Thyroid gland (tissue), 4 donors: ENCODE measurements around the gene TLR3. TPM values are rescaled to one million over a fixed set of nuclear protein-coding genes. Genes with fewer than 3 reads are reported as not detected.
A peak's percentile ranks its signal among the peaks of the same experiment; 100 is the strongest.

Experiments used
- DNase-seq, 2 donors: peaks; one replicate each; pipeline ENCODE4 v3.0.0-alpha.2; 2019
- H3K27ac ChIP-seq, 3 donors: fragments of 200-600 bp; sonication (generic); 1 replicate in 2 of 3; 2 replicates in 1 of 3; pipeline ENCODE4 v1.5.1; 2016 to 2019; ENCODE audit warnings: mild to moderate bottlenecking in 1 of 3, moderate library complexity in 1 of 3
- H3K27me3 ChIP-seq: fragments of 200-600 bp; sonication (generic); one replicate; pipeline ENCODE4 v1.5.1; 2019
- H3K36me3 ChIP-seq, 2 donors: fragments of 200-600 bp; sonication (generic); one replicate each; pipeline ENCODE4 v1.5.1; 2016 to 2019
- H3K4me1 ChIP-seq, 2 donors: fragments of 200-600 bp; sonication (generic); one replicate each; pipeline ENCODE4 v1.5.1; 2017 to 2019
- H3K4me3 ChIP-seq, 3 donors: fragments of 200-600 bp; sonication (generic); replicated peaks in 1 of 3; 1 replicate in 2 of 3; 2 replicates in 1 of 3; pipeline ENCODE4 v1.5.1; 2016; ENCODE audit warnings: mild to moderate bottlenecking in 1 of 3
- H3K9me3 ChIP-seq: fragments of 200-600 bp; sonication (generic); one replicate; pipeline ENCODE4 v1.5.1; 2017
- POLR2A ChIP-seq, 2 donors: fragments of 450-650 bp; IDR thresholded peaks; one replicate each; pipeline ENCODE4 v1.6.1; 2017; ENCODE audit warnings: antibody characterized with exemption in 2 of 2, mild to moderate bottlenecking in 2 of 2, moderate library complexity in 1 of 2
- WGBS, 2 donors: methylation state at CpG; one replicate each; pipeline ENCODE4 v1.1.5; 2017; 5-methylcytosine and 5-hydroxymethylcytosine counted together
- intact Hi-C: fragments of 100-400 bp; cut with DNase I; formaldehyde crosslinking; loops from one replicate; pipeline ENCODE4 v1.15.1; 2023
- total RNA-seq, 4 donors: library from RNA; depleted of rRNA; stranded (reverse); fragments of >200 nt; gene quantifications; one replicate each; pipeline ENCODE4 v1.2.3, GENCODE V29; 2016
- TF ChIP-seq, protein P1 (sequence below), 6 experiments: fragments of 200-600 bp in 3 of 6; fragments of 450-650 bp in 3 of 6; sonication (generic) in 3 of 6; IDR thresholded peaks; one replicate each; pipeline ENCODE4 v1.5.1; 2016 to 2019; ENCODE audit warnings: antibody characterized with exemption in 6 of 6, mild to moderate bottlenecking in 2 of 6, inconsistent platforms in 1 of 6, moderate library complexity in 1 of 6

Gene TLR3
- total RNA-seq, 4 donors from 2014 or later, result 6.5 to 13.1 (median 10.0) TPM

DNA sequence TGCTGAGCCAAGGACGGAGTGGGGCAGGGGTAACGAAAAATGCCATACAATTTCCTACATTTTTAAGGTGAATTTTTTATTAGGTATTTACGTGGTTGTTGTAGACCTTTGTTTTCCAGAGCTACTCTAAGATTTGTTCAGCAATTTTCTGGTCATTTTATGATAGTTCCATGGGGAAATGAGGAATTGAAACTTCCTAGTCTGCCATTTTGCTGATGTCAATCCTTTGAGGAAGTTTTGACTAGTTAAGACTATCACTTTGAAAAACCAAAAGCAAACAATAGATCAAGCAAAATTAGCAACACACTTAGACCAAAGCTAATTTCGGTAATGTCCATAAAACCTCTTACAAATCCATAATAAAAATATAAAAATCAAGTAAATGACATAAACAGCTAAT, 7.0 kb upstream of the TLR3 start:
- Histone ChIP-seq H3K4me1 (no peaks in the 10 kb centered on the region), H3K27me3 (no peaks in the 10 kb centered on the region), H3K27ac (no peak overlapping the region), H3K4me3 (no peak overlapping the region), H3K36me3 (no peaks in the 10 kb centered on the region), H3K9me3 (no peaks in the 10 kb centered on the region)
- TF ChIP-seq POLR2A (IDR thresholded peaks at IDR 0.05), result no peak
- TF ChIP-seq, protein P1, sequence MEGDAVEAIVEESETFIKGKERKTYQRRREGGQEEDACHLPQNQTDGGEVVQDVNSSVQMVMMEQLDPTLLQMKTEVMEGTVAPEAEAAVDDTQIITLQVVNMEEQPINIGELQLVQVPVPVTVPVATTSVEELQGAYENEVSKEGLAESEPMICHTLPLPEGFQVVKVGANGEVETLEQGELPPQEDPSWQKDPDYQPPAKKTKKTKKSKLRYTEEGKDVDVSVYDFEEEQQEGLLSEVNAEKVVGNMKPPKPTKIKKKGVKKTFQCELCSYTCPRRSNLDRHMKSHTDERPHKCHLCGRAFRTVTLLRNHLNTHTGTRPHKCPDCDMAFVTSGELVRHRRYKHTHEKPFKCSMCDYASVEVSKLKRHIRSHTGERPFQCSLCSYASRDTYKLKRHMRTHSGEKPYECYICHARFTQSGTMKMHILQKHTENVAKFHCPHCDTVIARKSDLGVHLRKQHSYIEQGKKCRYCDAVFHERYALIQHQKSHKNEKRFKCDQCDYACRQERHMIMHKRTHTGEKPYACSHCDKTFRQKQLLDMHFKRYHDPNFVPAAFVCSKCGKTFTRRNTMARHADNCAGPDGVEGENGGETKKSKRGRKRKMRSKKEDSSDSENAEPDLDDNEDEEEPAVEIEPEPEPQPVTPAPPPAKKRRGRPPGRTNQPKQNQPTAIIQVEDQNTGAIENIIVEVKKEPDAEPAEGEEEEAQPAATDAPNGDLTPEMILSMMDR (IDR thresholded peaks at IDR 0.05), result no peak
- intact Hi-C loops, result no loop called here
- 88 to 93% methylated on average over 4 of the region's 4 CpGs for WGBS, 2 donors
- no peak for DNase-seq

DNA sequence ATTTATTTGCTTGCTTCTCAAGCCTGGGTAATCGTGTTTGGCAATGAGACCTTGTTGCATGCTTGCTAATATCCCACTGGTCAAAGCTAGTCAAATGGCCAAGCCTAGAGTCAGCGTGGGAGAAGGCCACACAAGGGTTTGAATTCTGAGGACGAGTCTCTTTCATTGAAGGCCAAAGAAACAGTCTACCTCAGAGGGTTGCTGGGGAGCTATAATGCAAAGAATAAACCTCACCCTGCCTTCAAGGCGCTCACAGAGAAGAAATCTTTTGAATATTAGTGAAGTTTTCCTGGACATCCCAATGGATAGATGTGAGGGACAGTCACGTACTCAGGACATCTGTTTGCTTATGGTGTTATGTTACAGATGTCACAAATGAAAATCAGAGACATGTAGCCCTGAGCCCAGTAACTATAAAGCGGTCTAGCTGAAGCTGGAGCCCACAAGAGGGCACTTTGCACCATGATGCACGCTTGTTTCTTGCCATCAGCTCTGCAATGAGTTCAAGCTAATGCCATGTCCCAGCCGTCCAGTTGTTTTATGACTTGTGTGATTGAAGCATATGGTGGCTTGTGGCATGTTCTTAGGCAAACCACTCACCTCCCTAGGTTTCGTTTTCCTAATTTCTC, 1.1 kb upstream of the TLR3 start:
- Histone ChIP-seq H3K27me3 (no peaks in the 10 kb centered on the region), H3K4me1 (peaks cover 0 to 15% of the 10 kb centered on the region in 2 donors), H3K9me3 (no peaks in the 10 kb centered on the region), H3K4me3 (peak overlapping the region in 1 of 3 donors; percentile 60), H3K27ac (peak overlapping the region in 1 of 3 donors; percentile 70), H3K36me3 (no peaks in the 10 kb centered on the region)
- WGBS, 2 donors, result 58 to 60% methylated on average over 9 of the region's 9 CpGs
- peak; percentile 44 to 51 for DNase-seq
- no peak for TF ChIP-seq POLR2A (IDR thresholded peaks at IDR 0.05)
- TF ChIP-seq, protein P1 (IDR thresholded peaks at IDR 0.05), result peak in 4 of 6 experiments; percentile 10 to 41 (median 36)
- intact Hi-C loops, result no loop called here

DNA sequence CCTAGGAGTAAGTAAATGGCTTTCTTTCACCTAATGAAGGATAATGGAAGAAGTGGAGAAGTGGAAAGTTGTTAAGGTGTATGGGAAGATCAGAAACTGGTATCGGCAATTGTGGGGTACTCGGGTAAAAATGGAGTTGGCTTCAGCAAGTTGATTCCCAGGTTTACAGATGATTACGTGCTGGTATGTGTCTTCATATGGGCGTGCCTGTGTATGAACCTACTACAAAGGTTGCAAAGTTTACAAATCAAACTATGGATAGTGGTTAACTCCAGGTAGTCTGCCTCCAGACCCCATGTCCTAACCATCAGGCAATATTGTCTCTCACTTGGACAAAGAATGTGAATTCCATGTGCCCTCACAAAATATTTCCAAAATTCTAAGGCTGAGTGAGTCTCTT, 773 bp downstream of the TLR3 start:
- TF ChIP-seq, protein P1 (IDR thresholded peaks at IDR 0.05), result no peak
- no peak for TF ChIP-seq POLR2A (IDR thresholded peaks at IDR 0.05)

DNA sequence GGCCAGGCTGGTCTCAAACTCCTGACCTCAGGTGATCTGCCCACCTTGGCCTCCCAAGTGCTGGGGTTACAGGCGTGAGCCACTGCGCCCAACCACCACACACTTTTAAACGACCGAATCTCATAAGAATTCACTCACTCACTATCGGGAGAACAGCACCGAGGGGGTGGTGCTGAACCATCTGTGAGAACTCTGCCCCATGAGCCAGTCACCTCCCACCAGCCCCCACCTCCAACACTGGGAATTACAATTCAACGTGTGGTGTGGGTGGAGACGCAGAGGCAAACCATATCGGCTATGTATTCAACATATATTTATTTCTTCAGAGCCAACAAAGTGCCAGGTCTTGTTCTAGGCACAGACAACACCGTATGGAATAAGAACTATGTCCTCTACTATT, 3.6 kb downstream of the TLR3 start:
- WGBS, 2 donors, result 92 to 99% methylated on average over 9 to 10 of the region's 10 CpGs
- TF ChIP-seq, protein P1 (IDR thresholded peaks at IDR 0.05), result no peak
- no peak for TF ChIP-seq POLR2A (IDR thresholded peaks at IDR 0.05)

More for the DNA sequence above, 773 bp downstream of the TLR3 start:
- H3K4me1 ChIP-seq, result peaks cover 0 to 15% of the 10 kb centered on the region in 2 donors
- peak overlapping the region in 2 of 3 donors; percentile 32 to 60 for H3K4me3 ChIP-seq
- no peaks in the 10 kb centered on the region for H3K9me3 ChIP-seq
- intact Hi-C loops, result no loop called here
- H3K27me3 ChIP-seq, result no peaks in the 10 kb centered on the region
- H3K27ac ChIP-seq, result peak overlapping the region in 1 of 3 donors; percentile 70
- H3K36me3 ChIP-seq, result no peaks in the 10 kb centered on the region
- 80 to 83% methylated on average over 4 of the region's 4 CpGs for WGBS, 2 donors
- DNase-seq, result no peak

DNA sequence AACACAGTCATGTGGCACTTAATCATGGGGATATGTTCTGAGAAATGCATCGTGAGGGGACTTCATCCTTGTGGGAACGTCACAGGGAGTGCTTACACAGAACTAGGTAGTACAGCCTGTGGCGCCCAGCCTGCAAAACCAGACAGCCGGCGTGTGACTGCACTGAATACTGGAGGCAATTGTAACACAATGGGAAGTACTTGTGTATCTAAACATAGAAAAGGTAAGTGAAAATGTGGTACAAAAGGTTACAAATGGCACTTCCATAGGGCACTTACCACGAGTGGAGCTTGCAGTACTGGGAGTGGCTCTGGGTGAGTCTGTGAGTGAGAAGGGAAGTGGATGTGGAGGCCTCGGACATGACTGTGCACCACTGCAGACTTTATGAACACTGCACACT, 5.2 kb downstream of the TLR3 start:
- Histone ChIP-seq H3K4me1 (peaks cover 0 to 9% of the 10 kb centered on the region in 2 donors), H3K27ac (no peak overlapping the region), H3K9me3 (no peaks in the 10 kb centered on the region), H3K4me3 (no peak overlapping the region), H3K27me3 (no peaks in the 10 kb centered on the region), H3K36me3 (no peaks in the 10 kb centered on the region)
- peak in 1 of 2 donors; percentile 7 for DNase-seq
- TF ChIP-seq, protein P1 (IDR thresholded peaks at IDR 0.05), result no peak
- TF ChIP-seq POLR2A (IDR thresholded peaks at IDR 0.05), result no peak
- 74 to 77% methylated on average over 7 of the region's 7 CpGs for WGBS, 2 donors
- intact Hi-C loops, result no loop called here

More for the DNA sequence above, 3.6 kb downstream of the TLR3 start:
- Histone ChIP-seq H3K4me1 (peaks cover 0 to 15% of the 10 kb centered on the region in 2 donors), H3K36me3 (no peaks in the 10 kb centered on the region), H3K4me3 (no peak overlapping the region), H3K27me3 (no peaks in the 10 kb centered on the region), H3K27ac (no peak overlapping the region), H3K9me3 (no peaks in the 10 kb centered on the region)
- DNase-seq, result no peak
- intact Hi-C loops, result no loop called here
